ENCODE measurements around the gene MEF2C.
"Not testable (repeated sequence)": the region's sequence is repeated elsewhere in the genome, so short reads cannot be mapped to it uniquely, and the experiment has no call there.

The MEF2C gene

DNA sequence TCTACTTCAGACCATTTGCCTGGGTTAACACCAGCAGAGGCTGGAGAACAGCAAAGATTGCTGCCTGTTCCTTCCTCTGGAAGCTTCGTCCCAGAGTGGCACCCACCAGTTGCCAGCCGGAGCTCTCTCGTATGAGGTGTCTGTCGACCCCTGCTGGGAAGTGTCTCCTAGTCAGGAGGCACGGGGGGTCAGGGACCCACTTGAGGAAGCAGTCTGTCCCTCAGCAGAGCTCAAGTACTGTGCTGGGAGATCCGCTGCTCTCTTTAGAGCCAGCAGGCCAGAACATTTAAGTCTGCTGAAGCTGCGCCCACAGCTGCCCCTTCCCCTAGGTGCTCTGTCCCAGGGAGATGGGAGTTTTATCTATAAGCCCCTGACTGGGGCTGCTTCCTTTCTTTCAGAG is 84.1 kb downstream of the MEF2C start:
- DNase-seq (ENCODE audit: low read depth): not testable (repeated sequence)

DNA sequence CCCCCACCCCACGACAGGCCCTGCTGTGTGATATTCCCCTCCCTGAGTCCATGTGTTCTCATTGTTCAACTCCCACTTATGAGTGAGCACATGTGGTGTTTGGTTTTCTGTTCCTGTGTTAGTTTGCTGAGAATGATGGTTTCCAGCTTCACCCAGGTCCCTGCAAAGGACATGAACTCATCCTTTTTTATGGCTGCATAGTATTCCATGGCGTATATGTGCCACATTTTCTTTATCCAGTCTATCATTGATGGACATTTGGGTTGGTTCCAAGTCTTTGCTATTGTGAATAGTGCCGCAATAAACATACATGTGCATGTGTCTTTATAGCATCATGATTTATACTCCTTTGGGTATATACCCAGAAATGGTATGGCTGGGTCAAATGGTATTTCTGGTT is 89.2 kb downstream of the MEF2C start:
- DNase-seq (ENCODE audit: low read depth): not testable (repeated sequence)

DNA sequence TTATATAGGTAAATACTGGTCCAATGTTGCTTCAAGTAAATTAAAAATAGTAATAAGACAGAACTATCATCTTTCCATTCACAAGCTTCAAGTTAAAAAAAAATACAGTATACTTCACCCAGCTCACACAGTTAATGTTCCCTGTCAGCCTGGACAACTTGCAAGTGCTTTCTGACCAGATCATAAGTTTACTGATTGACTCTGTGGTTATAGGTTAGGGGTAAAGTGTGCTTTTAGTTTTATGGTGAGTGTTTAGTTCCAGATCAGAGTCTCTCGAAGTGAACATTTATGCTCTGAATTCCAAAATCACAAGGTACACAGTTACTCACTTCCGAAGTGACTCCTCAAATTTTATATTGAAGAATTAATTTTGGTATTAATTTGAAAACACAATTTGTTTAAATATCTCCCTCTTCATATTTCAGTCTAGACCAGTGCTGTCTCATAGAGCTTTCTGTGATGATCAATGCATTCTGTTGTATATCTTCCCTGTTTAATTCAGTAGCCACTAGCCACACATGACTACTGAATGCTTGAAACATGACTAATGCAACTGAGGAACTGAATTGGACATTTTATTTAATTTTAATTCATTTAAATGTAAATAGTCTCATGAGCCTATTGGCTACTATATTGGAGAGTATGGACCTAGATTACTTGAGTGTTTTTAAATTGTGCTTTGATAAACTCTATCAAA is 90.7 kb downstream of the MEF2C start:
- DNase-seq (ENCODE audit: low read depth): no peak

DNA sequence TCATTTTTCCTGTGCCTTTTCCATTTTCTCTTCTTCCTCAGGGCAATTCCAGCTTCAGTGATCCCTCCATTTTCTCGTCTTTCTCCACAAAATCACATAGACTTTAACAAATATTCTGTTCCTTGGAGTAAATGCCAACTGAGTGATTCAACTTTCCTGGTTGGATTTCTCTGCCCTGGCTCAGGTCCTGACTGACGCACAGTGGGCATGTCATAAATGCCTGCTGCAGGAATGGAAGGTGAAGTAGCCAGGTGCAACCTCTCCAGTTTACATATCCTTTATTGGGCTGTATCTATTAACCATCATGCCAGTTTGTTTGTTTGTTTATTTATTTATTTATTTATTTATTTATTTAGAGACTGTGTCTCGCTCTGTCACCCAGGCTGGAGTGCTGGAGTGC is 95.1 kb downstream of the MEF2C start:
- DNase-seq (ENCODE audit: low read depth): no peak

DNA sequence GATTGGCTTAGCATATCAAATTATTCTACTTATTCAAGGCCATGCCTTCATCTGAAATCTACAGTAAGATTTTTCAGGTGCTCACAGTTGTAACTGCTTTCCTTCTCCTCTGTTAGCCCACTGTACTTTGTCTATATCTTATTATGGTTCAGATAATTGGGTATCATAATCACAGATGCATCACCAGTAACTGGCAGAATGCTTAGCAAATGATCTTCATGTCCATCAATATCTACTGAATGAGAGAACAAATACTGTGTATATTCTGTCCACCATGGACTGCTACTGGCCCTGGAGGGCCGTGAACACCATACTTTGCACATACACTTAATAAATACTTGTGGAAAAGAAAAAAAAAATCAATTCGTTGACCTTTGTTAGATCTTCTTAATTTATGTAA is 96.2 kb downstream of the MEF2C start:
- no peak for DNase-seq (ENCODE audit: low read depth)

DNA sequence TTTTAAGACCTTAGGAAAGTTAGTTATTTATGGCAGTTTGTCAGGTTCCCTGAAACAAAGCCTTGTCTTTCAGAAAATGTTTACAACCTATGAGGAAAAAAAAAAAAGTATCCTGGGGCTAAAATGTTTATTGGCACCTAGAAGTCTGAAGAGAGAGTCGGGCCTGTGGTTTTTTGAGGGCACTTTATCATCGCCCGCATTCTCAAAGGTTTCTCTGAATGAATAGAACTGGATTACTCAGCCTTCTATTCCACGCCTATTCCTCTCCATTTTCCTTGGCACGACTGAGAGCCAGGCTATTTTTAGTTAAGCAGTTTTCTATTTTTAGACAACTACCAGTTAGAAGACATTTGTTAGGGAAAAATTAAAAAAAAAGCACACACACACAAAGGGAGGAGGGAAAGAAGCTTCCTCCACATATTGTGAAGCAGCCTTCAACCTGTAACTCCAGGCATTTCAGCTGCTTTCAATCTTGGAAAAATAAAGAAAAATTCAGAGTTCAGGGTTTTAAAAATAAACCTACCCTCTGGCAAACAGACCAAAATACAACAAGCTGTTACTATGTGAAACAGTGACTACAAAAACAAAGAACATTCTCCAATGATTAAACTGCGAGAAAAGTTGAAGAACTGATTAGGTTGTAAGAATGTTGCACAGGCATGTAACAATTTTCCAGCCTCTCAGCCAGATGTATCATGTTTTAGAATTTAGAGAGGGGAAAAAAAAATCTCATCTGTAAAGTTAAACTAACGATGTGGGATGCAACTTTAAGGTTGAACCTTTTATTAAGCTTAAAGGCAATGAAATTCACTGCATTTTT is 97.0 kb downstream of the MEF2C start:
- DNase-seq (ENCODE audit: low read depth): no peak

DNA sequence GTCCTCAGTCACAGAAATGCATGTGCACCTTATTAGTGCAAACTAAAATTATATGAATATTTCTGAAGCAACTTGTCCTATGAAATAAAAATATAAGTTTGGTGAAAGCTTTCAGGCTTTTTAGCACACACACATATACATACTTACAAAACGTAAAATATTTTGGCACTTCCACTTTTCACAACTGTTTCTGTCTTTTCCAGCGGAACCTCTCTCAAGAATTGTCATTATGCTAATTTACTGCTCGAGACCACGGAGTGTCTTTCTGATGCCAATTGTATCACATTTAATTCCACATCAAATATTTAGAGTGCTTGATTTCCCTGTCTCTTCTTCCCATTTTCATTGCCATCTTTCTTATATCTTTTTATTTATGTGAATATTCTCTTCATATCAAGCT is 100.4 kb downstream of the MEF2C start:
- DNase-seq (ENCODE audit: low read depth): no peak

DNA sequence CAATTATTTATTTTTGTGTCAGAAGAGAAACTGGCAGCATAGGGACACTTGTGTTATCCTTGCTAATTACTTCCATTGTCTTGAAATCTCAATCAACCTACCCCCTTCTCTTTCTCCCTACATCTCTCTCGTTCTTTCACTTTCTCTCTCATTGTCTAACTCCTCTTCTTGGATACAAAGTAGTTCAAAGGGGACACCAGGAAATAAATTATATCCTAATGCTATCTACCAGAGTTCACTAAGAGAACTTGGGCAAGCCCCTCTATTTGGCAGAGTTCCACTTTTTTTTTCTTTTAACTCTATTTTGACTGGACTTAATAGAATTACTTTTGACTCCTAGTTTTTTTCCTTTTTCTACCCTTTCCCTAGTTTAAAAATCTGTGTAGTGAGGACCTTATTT is 102.2 kb downstream of the MEF2C start:
- no peak for DNase-seq (ENCODE audit: low read depth)

DNA sequence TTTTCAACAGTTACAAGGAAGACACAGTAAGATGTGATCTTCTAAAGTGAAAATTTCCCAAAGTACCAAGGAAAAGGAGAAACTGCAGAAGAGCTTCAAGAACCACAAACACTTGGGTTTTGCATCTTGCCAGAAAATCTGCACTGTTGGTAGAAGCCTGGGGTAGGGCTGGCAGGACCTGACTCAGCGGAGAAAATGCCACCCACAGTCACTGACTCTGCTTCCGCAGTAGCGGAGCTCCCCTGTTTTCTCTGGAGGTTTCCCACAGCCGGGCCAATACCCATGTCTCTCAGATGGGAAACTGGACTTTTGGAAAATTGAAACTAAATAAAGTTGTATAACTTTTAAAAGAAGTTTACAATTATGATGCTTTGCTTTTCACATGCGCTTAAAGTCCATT is 104.2 kb downstream of the MEF2C start:
- DNase-seq (ENCODE audit: low read depth): no peak

DNA sequence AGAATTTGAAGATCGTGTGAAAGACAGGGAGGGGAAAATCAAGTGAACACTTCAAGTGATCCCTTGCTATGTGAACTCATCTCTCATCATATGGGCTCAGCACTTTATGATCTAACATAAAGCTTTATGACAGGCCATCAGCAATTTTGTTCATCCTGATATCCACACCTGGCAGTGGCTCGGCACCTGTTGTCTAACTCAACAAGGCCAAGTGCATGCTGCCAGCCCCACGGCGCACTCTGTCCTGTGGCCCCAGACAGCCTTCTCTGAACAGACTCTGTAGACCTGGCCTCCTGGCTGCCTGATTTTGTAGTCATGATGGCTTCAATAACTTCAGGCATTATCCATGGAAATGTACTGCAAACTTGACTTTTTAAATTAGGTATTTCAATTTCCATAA is 106.3 kb downstream of the MEF2C start:
- DNase-seq (ENCODE audit: low read depth): no peak

DNA sequence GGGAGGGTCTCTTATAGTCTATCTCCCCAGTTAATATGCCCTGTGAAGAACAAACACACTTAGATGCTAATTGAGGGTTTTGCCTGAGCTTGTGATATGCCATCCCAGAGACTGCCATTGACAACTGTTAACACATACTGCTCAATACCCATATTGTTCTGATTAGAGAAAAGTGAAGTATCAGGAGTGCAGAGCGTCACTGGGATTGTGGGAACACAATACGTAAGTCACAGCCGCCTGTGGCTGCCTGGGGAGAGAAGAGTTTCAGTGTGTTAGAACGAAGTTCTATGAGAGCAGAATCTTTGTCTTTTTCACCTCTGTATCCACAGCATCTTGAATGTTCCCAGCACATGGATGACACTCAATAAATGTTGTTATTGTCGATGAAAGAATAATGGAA is 110.2 kb downstream of the MEF2C start:
- no peak for DNase-seq (ENCODE audit: low read depth)

DNA sequence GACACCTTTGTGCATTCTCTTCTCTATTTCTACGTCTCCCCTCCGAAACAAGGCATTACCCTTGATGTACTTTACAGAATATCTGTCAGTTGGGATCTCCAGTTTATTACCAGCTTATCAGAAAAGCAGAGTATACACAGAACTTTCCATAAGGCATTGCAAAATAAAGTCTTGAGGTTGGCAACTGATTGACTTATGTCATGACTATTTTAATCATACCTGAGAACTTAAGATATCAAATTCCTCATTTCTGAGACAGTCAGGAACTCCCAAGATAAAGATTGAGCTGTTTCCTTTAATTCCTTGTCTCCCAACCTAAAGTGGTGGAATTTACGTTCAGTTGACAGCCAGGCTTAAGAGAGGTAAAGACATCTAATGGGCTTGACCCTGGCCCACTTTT is 110.9 kb downstream of the MEF2C start:
- no peak for DNase-seq (ENCODE audit: low read depth)

DNA sequence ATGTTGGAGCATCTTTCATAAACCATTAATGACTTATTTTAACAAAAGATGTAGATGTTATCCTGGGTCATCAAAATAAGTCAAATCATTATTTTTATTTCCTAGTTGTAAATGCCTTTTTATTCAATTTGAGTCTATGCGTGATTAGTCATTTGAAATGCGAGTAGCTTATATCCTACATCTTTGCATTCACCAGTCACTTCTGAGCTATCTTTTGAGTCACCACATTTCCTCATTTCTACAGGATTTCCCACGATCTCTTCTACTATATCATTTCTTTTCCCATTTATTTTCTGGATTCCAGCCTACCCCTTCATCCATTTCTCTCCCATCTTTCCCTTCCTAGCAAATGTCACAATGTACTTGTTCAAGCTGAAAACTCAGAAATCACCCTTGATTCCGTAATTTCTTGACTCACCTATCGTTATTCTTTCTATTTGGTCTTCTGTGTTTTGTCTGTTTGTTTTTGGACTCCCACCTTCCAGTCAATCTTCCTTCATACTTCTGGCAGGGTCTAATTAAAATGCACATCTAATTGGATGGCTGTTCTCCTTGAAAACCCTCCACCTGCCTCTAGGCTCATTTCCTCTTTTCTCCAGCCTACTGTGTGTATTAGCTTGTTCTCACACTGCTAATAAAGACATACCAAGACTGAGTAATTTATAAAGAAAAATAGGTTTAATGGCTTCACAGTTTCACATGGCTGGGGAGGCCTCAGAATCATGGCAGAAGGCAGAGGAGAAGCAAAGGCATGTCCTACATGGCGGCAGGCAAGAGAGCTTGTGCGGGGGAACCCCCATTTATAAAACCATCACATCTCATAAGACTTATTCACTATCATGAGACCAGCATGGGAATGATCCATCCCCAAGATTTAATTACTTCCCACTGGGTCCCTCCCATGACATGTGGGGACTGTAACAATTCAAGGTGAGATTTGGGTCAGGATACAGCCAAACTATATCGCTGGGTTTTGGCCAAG is 112.4 kb downstream of the MEF2C start:
- DNase-seq (ENCODE audit: low read depth): no peak

DNA sequence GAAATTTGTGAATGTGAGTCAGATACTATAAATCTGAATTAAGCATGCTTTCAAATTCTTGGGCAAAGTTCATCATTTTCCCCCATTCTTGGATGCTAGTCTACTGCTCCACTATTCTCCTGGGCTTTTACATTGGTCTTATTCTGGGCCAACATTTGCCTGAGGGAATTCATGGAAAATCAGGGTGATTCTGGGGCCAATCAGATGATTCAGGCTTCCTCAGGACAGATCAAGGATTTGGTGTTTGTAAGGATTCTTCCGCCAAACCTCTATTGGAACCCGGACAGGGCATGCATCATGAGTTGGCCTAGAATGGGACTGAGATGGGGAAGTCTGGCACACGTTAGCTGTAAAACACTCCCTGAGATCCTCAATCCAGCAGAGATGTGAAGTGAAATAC is 113.8 kb downstream of the MEF2C start:
- no peak for DNase-seq (ENCODE audit: low read depth)

DNA sequence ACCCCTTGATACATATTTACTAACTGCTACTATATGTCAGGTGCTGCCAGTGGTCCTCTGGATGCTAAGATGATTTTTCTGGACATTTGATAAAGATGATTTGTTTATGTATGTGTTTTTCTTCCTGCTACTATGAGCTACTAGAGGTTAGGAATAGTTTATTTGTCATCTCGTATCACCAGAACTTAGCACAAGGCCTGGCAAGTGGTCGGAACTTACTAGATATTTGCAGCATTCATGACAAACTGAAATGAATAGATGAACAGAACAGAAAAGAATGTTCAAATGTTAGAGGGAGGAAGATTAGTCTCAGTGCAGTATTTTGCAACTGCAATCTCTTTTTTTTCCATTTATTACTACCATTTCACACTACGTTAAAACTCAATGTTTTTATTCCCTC is 114.6 kb downstream of the MEF2C start:
- DNase-seq (ENCODE audit: low read depth): no peak

DNA sequence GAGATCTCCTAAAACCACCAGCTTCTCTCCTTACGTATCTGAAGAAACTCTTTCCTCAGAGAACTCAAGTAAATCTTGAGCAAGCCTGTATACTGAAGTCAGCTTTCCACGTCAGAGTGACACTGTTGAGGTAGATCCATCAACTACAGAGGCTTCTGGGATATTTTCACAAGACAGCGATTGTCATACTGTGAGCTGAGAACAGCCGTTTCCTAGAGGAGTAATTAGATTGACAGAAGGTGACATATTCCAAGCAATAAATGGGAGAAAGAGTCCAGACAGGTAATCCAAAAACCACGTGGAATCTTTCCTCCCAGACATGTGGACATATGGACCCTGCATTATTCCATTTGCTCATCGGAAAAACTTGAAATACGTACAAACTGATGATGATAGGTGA is 117.2 kb downstream of the MEF2C start:
- no peak for DNase-seq (ENCODE audit: low read depth)

DNA sequence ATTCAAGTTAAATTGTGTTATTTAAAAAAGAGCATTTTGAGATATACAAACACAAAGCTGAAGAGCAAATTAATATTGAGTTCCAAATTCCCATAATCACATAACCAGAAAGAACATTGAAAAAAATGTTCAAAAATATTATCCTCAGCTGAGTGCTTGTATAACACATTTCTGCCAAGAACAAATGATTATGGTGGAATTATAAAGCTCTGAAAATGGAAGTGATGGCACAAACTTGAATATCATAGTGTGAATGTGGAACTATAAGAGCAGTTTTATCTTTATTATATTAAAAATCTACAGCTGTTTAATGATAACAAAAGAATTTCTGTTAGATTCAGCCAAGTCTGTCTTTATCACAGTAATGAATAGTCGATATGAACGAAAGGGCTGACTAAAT is 117.8 kb downstream of the MEF2C start:
- DNase-seq (ENCODE audit: low read depth): no peak

DNA sequence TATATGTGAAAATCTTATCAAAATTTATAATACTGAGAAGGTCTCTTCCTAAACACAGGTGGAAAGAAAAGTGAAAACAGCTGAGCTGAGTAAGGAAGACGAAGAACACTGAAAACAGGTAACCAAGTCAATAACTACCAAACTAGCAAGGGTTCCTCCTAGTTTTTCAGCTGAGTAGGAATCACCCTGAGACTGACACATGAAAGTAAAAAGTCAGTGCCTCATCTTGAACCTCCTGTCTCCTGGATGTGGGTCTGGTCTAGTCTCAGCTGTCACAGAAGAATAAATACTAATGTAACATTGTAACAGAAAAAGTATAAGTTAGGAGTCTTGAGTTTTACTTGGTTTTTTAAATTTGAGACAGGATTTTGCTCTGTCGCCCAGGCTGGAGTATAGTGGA is 121.0 kb downstream of the MEF2C start:
- no peak for DNase-seq (ENCODE audit: low read depth)

DNA sequence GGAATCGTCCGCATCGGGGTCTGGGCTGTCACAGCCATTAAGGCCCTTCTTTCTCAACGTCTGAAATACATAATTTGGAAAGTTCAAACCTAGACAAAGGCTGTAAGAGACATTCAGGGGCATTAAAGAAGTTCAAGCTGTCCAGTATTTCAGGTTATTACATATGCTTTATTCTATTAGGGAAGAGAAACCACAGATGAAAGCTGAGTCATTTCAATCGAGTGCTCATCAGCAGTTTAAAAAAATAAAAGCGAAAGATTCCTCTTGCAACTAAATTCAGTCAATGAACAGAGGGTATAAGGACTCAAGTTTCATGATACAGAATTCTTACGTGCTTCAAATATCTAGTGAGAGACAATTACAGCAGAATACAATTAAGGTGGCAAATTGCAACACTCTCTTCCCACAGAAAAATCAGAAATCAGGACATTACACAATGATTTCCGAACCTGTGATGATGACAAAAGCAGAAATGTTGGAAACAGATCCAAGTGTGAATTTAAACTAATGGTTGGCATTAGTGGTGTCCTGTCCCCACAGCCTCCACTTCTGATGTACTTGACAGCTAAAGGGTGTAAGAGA is 121.6 kb downstream of the MEF2C start:
- no peak for DNase-seq (ENCODE audit: low read depth)

DNA sequence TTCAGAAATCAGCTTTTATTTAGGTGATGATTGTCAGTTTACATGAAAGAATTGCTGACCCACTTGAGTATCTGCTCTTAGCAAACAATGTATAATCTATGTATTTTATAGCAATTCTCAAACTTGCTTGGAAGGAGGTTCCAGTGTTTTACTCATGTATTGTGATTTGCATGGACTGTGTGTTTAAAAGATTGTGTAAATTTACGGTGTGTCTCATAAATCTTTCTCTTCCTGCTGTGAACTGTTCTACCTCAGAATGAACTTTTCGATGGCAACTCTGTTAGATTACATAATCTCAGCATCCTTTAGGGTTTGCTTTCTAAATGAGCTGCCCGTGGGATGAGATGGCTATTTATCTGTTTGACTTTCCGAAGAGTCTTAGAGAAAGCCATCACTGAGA is 122.5 kb downstream of the MEF2C start:
- DNase-seq (ENCODE audit: low read depth): no peak

DNA sequence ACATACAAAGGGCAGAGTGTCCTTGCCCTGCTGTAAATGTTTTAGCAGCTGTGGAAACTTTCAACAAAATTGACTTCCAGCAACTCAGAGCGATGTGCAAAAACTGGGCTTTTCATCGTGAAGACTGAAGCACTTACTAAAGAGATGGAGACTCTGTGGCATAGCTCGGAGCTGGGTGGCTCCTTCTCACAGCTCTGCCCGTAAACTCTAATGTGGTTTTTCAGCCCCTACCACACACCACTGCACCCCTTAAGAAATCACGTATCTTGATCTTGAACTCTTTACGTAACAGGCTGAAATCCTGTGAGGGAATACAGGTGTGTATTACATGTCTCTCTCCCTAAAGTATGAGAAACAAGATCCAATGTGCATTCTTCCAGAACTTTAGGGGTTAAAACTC is 124.4 kb downstream of the MEF2C start:
- DNase-seq (ENCODE audit: low read depth): no peak

DNA sequence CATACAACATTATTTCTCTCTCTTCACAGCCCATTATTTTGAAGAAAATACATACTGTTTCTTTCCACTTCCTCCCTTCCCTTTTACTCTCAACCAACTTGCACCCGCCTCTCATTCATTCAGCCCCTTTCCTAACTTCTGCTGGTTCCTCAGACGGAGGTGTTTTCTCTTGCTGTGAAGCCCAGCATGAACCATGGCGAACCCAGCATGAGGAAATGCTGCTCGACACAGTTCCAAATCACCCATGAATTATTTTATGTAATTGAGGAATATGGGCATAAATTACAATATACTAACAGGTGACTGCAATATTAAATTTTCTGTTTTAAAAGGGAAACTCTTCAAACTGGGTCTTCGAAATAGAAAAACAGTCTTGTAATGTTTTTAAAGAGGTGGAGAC is 124.8 kb downstream of the MEF2C start:
- DNase-seq (ENCODE audit: low read depth): no peak
